Stimulated activated naive CD8-positive, alpha-beta T cell treated with anti-CD3 and anti-CD28 coated beads, Interleukin-15, Interleukin-2, amounts not matched to agents 100 ng/mL and 50 ng/mL, for 24 hours (primary cell): ENCODE data around the gene TMBIM1.
A peak's percentile ranks its signal among the peaks of the same experiment; 100 is the strongest.

ENCODE experiments used
- H3K27ac Mint-ChIP-seq: one replicate; pipeline ENCODE4 v1.8.0; 2021; ENCODE audit warnings: mild to moderate bottlenecking, mixed read lengths
- H3K27me3 Mint-ChIP-seq: one replicate; pipeline ENCODE4 v1.8.0; 2021; ENCODE audit warnings: mixed read lengths
- H3K36me3 Mint-ChIP-seq: one replicate; pipeline ENCODE4 v1.8.0; 2021; ENCODE audit warnings: low read depth, mixed read lengths
- H3K4me1 Mint-ChIP-seq: one replicate; pipeline ENCODE4 v1.8.0; 2021; ENCODE audit warnings: low read depth, mixed read lengths
- H3K4me3 Mint-ChIP-seq: one replicate; pipeline ENCODE4 v1.8.0; 2021; ENCODE audit warnings: mild to moderate bottlenecking, mixed read lengths
- H3K9me3 Mint-ChIP-seq: one replicate; pipeline ENCODE4 v1.8.0; 2021; ENCODE audit warnings: mixed read lengths

The TMBIM1 gene

DNA sequence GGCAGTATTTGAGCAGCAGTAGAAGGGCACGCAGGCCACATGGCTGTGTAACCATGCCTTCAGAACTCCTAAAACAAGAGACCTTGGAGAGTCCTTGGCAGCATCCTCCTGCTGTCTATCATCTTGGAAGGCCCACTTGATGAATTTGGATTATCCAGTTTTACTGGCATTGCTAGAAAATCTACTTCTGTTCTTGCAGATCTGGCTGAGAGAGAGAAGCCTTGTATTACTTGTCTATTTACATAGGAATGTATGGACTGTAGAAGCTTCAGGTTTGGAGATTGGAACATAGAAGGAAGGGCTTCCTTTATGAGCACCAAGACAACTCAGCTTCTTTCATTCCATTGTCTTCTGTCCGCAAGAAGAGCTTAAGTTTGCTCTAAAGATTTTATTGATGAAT is 47.6 kb downstream of the TMBIM1 start:
- H3K9me3 Mint-ChIP-seq: no peaks in the 10 kb centered on the region
- peaks cover 94% of the 10 kb centered on the region for H3K36me3 Mint-ChIP-seq

DNA sequence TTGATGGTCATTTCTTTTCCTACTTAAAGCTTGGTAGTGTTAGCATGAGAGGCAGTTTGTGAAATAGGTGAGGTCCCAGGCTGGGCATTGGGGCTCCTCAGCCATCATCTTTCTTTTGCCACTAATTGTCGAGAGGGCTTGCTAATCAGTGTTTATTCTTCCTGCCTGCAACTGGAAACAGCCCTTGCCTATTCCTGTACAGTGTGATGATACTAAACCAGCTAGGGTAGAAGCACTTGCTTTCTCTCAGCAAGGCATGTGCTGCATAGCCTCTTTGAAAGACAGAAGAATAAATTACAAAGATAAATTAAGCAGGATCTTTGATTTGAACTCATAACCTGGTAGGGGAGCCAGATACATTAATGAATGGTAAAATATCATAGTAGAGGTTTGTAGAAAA is 48.1 kb downstream of the TMBIM1 start:
- Mint-ChIP-seq H3K27me3 (no peaks in the 10 kb centered on the region), H3K27ac (peak overlapping the region; percentile 83), H3K4me3 (no peak overlapping the region), H3K4me1 (peaks cover 39% of the 10 kb centered on the region), H3K9me3 (no peaks in the 10 kb centered on the region), H3K36me3 (peaks cover 94% of the 10 kb centered on the region)

More for the DNA sequence above, 47.6 kb downstream of the TMBIM1 start:
- peak overlapping the region; percentile 83 for H3K27ac Mint-ChIP-seq
- H3K27me3 Mint-ChIP-seq: no peaks in the 10 kb centered on the region
- peaks cover 39% of the 10 kb centered on the region for H3K4me1 Mint-ChIP-seq
- H3K4me3 Mint-ChIP-seq: no peak overlapping the region

DNA sequence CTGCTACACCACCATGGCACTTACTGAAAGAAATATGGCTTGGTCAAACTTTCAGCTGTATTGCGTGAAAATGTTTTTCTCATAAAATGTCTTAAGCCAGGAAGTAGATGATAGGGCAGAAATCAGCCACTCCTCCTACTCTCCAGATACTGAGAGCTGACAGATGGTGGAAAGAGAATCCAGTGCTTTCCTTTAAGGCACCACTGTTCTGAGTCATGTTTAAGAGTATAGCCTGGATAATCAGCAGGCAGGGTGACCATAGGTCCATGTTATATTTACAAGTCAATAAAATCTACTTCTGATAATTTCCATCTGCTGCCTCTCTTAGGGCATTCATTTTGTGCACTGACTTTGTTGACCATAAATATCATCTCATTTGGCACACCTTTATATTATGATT is 53.4 kb downstream of the TMBIM1 start:
- H3K36me3 Mint-ChIP-seq: peaks cover 92% of the 10 kb centered on the region
- peaks cover 30% of the 10 kb centered on the region for H3K4me1 Mint-ChIP-seq
- H3K27me3 Mint-ChIP-seq: no peaks in the 10 kb centered on the region
- no peak overlapping the region for H3K27ac Mint-ChIP-seq
- no peaks in the 10 kb centered on the region for H3K9me3 Mint-ChIP-seq
- no peak overlapping the region for H3K4me3 Mint-ChIP-seq

DNA sequence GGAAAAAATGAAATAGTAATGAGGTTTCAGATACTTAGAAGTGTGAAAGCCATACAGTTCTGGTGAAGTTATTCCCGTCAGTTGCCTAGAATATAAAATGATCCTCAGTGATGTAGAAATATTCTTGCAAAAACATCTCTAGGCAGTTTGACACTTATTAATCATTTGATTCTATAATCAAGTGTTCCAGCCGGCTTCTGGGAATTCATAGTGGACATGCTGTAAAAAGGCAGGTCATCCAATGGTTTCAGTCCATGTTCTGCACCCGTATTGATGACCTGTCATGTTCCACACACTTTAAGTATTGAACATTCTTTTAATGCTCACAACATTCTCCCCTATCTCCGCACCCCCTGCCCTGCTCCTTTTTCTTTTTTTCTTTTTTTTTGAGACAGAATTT is 55.5 kb downstream of the TMBIM1 start:
- no peaks in the 10 kb centered on the region for H3K27me3 Mint-ChIP-seq
- peaks cover 31% of the 10 kb centered on the region for H3K4me1 Mint-ChIP-seq
- no peaks in the 10 kb centered on the region for H3K9me3 Mint-ChIP-seq
- no peak overlapping the region for H3K27ac Mint-ChIP-seq
- no peak overlapping the region for H3K4me3 Mint-ChIP-seq
- peaks cover 86% of the 10 kb centered on the region for H3K36me3 Mint-ChIP-seq

DNA sequence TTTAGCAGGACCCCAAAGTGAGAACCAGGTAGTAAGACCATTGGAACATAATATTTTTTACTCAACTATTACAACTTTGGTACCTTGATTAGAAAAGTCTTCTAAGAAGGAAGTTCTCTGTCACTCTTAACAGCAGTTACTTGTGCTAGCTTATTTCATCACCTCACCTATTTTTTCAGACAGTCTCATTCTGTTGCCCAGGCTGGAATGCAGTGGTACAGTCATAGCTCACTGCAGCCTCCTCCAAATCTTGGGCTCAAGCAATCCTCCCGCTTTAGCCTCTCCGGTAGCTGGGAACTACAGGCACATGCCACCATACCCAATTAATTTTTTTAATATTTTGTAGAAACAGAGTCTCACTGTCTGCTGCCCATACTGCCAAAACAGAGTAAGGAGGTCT is 57.3 kb downstream of the TMBIM1 start:
- no peak overlapping the region for H3K4me3 Mint-ChIP-seq
- peak overlapping the region; percentile 65 for H3K27ac Mint-ChIP-seq
- no peaks in the 10 kb centered on the region for H3K9me3 Mint-ChIP-seq
- H3K4me1 Mint-ChIP-seq: peaks cover 38% of the 10 kb centered on the region
- H3K27me3 Mint-ChIP-seq: no peaks in the 10 kb centered on the region
- H3K36me3 Mint-ChIP-seq: peaks cover 86% of the 10 kb centered on the region

DNA sequence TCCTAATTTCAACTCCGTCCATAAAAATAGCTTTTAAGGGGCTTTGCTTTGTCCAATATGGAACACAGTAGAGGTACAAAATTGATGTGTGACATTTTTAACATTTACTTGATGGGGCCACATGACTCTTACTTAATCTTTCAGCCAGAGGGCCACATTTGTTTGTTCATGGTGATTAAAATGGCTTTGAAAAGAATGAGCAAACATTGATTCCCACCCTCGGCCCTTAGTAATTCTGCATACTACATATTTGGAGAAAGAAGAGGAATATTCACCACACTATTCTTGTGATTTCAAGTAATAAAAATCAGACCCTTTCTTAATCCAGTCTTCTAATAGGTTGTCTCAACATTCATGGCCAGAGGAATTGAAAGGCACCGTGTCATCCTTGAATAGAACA is 57.8 kb downstream of the TMBIM1 start:
- Mint-ChIP-seq H3K27ac (peak overlapping the region; percentile 65), H3K9me3 (no peaks in the 10 kb centered on the region), H3K27me3 (no peaks in the 10 kb centered on the region), H3K4me1 (peaks cover 43% of the 10 kb centered on the region), H3K4me3 (no peak overlapping the region), H3K36me3 (peaks cover 82% of the 10 kb centered on the region)

DNA sequence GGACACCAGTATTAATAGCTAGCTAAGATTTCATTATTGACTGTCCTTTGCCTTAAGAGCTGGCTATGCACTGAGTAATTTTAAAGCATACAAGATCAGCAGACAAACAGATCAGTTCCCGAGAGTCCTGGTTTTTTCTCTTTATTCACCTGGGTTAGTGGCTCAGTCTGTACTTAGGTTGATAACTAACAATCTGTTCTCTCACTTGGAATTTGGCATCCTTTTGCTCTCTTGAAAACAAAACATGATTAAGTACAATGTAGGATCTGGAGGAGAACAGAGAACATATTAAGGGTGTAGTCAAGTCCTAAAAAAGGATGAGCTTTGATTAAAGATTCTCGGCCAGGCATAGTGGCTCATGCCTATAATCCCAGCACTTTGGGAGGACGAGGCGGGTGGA is 58.8 kb downstream of the TMBIM1 start:
- peaks cover 80% of the 10 kb centered on the region for H3K36me3 Mint-ChIP-seq
- H3K4me1 Mint-ChIP-seq: peaks cover 51% of the 10 kb centered on the region
- no peaks in the 10 kb centered on the region for H3K9me3 Mint-ChIP-seq
- H3K27me3 Mint-ChIP-seq: no peaks in the 10 kb centered on the region
- no peak overlapping the region for H3K4me3 Mint-ChIP-seq
- H3K27ac Mint-ChIP-seq: peak overlapping the region; percentile 74

DNA sequence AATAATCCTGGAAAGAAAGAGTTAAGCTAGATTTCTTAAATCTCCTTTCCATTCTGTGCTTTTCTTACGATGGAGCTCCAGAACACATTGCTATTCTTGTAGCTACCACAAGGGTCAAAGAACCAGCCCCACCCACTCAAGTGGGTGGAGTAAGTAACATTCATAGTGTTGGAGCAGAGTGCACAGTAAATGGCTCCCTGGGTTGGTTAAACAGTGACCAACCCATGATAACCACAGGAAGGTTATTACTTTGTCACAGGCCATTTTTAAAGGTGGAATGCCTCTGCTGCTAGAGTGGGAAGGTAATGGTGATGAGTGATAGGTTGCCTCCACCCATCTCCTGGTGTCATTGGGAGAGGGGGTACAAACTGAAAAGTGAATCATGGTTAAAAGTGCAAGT is 61.4 kb downstream of the TMBIM1 start:
- Mint-ChIP-seq H3K36me3 (peaks cover 82% of the 10 kb centered on the region), H3K27ac (peak overlapping the region; percentile 90), H3K4me3 (peak overlapping the region; percentile 68), H3K27me3 (no peaks in the 10 kb centered on the region), H3K4me1 (peaks cover 75% of the 10 kb centered on the region), H3K9me3 (no peaks in the 10 kb centered on the region)

DNA sequence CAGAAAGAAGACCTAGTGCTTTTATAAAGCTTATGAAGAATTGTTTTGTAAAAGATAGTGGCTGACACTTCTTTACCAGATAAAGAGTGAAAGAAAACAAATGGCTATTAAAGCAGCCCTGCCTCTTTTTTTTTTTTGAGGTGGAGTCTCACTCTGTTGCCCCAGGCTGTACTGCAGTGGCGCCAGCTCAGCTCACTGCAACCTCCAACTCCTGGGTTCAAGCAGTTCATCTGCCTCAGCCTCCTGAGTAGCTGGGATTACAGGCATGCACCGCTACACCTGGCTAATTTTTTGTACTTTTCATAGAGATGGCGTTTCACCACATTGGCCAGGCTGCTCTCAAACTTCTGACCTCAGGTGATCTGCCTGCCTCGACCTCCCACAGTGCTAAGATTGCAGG is 62.5 kb downstream of the TMBIM1 start:
- no peaks in the 10 kb centered on the region for H3K27me3 Mint-ChIP-seq
- H3K4me1 Mint-ChIP-seq: peaks cover 85% of the 10 kb centered on the region
- H3K27ac Mint-ChIP-seq: peak overlapping the region; percentile 90
- H3K4me3 Mint-ChIP-seq: peak overlapping the region; percentile 48
- H3K9me3 Mint-ChIP-seq: no peaks in the 10 kb centered on the region
- peaks cover 84% of the 10 kb centered on the region for H3K36me3 Mint-ChIP-seq

DNA sequence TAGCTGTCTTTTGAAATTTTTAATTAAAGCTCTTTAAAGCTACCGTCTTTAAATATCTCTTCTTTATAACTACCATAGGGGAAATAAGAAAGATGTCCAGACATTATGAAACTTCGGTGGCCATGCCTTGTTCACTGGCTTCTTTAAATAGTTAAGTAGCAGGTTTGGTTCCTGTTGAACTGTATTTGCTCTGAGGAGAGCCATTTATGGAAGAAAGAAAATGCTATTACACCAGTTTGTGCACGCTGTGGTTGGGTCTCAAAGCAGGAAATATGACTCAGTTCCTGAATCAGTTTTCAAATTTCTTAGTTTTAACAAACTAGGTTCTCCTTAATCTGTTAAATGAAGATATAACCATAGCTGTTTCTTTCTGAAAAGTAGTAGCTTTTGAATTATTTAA is 63.1 kb downstream of the TMBIM1 start:
- peaks cover 85% of the 10 kb centered on the region for H3K4me1 Mint-ChIP-seq
- peak overlapping the region; percentile 66 for H3K4me3 Mint-ChIP-seq
- no peaks in the 10 kb centered on the region for H3K9me3 Mint-ChIP-seq
- H3K27ac Mint-ChIP-seq: peak overlapping the region; percentile 84
- H3K27me3 Mint-ChIP-seq: no peaks in the 10 kb centered on the region
- peaks cover 84% of the 10 kb centered on the region for H3K36me3 Mint-ChIP-seq

DNA sequence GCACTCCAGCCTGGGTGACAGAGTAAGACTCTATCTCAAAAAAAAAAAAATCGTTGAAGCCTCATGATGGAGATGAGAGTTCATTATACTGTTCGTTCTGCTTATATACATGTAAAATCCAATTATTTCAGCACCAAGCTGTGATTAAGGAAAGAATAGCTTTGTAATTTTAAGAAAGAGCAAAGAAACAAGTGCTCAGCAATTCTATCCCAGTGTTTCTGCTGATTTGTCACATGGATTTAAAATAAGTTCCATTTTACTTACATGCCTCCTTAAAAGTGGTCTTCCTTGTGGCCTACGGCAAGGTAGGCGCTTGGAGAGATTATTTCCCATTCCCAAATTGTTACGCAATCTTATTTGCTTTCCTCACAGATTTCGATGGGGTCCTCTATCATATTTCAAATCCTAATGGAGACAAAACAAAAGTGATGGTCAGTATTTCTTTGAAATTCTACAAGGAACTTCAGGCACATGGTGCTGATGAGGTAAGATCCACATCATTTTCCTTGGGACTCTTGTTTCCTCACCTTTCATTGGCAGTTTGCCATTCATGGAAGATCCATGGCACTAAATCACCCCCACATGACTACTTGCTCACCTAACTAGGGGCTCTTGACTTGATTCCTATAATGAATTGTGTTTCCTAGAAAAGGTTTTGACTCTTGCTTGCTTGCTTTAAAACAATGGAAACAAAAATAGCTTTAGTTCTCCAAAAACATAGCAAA is 63.8 kb downstream of the TMBIM1 start:
- H3K9me3 Mint-ChIP-seq: no peaks in the 10 kb centered on the region
- peaks cover 84% of the 10 kb centered on the region for H3K36me3 Mint-ChIP-seq
- no peaks in the 10 kb centered on the region for H3K27me3 Mint-ChIP-seq
- H3K27ac Mint-ChIP-seq: peak overlapping the region; percentile 84
- peak overlapping the region; percentile 66 for H3K4me3 Mint-ChIP-seq
- H3K4me1 Mint-ChIP-seq: peaks cover 87% of the 10 kb centered on the region

DNA sequence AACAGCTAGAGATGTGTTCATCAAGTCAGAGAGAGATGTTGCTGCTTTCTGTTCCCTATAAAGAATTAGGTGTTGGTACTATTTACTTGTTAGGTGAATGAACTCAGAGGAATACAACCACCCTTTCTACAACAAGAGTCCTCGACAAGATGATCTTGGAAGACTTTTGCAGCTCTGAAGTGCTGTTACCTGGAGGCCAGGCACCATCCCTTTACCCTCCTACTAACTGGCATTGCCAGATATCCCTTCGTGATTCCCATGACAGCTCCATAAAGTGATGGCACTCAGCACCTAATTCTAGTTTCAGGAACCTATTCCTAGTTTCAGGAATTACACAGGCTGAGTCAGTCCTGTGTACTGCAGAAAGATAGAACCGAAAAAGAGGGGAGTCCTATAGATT is 65.4 kb downstream of the TMBIM1 start:
- H3K36me3 Mint-ChIP-seq: peaks cover 89% of the 10 kb centered on the region
- no peaks in the 10 kb centered on the region for H3K9me3 Mint-ChIP-seq
- peaks cover 95% of the 10 kb centered on the region for H3K4me1 Mint-ChIP-seq
- no peaks in the 10 kb centered on the region for H3K27me3 Mint-ChIP-seq
- peak overlapping the region; percentile 3 for H3K4me3 Mint-ChIP-seq
- peak overlapping the region; percentile 84 for H3K27ac Mint-ChIP-seq
